HEK293T (cell line): ENCODE data around the gene NFIC.

Experiments
- CTCF ChIA-PET: fragments of 350-600 bp; formaldehyde crosslinking; extraction: SDS; loops from one replicate; lab custom pipeline; 2021; ENCODE audit warnings: antibody characterized with exemption, inconsistent platforms; lab: Yijun Ruan, JAX
- POLR2A ChIA-PET: fragments of 350-600 bp; formaldehyde crosslinking; extraction: SDS; loops from one replicate; lab custom pipeline; 2020; ENCODE audit warnings: antibody characterized with exemption, inconsistent platforms; lab: Yijun Ruan, JAX
- DNase-seq: peaks from one replicate; pipeline ENCODE4 v3.0.0; 2012; ENCODE audit warnings: mixed read lengths; ENCODE audit errors: extremely low spot score
- ARNT ChIP-seq: fragments of 450-650 bp; IDR thresholded peaks from 2 replicates; pipeline ENCODE4 v1.6.1; 2017; ENCODE audit warnings: mild to moderate bottlenecking
- BHLHE40 ChIP-seq: fragments of 450-650 bp; IDR thresholded peaks from 2 replicates; pipeline ENCODE4 v1.6.1; 2016; ENCODE audit warnings: mild to moderate bottlenecking, moderate library complexity, borderline replicate concordance
- CTBP1 ChIP-seq: fragments of 450-650 bp; IDR thresholded peaks from 2 replicates; pipeline ENCODE4 v1.6.1; 2016; ENCODE audit warnings: borderline replicate concordance
- ELF4 ChIP-seq: fragments of 450-650 bp; IDR thresholded peaks from 2 replicates; pipeline ENCODE4 v1.6.1; 2017; ENCODE audit warnings: antibody characterized with exemption
- FOXA1 ChIP-seq: fragments of 450-650 bp; IDR thresholded peaks from 2 replicates; pipeline ENCODE4 v1.6.1; 2016; ENCODE audit warnings: mild to moderate bottlenecking
- FOXK2 ChIP-seq: fragments of 450-650 bp; IDR thresholded peaks from 2 replicates; pipeline ENCODE4 v1.6.1; 2016; ENCODE audit warnings: mild to moderate bottlenecking
- FOXM1 ChIP-seq: fragments of 450-650 bp; IDR thresholded peaks from 2 replicates; pipeline ENCODE4 v1.6.1; 2017; ENCODE audit warnings: mild to moderate bottlenecking, borderline replicate concordance
- HDGF ChIP-seq: fragments of 450-650 bp; IDR thresholded peaks from 2 replicates; pipeline ENCODE4 v1.6.1; 2017; ENCODE audit warnings: antibody characterized with exemption, borderline replicate concordance
- L3MBTL2 ChIP-seq: fragments of 450-650 bp; conservative IDR thresholded peaks from 2 replicates; pipeline ENCODE4 v1.6.1; 2016; ENCODE audit warnings: mild to moderate bottlenecking
- LEF1 ChIP-seq: fragments of 450-650 bp; IDR thresholded peaks from 2 replicates; pipeline ENCODE4 v1.6.1; 2017; ENCODE audit warnings: mild to moderate bottlenecking, borderline replicate concordance
- NFRKB ChIP-seq: fragments of 450-650 bp; IDR thresholded peaks from 2 replicates; pipeline ENCODE4 v1.6.1; 2016; ENCODE audit warnings: mild to moderate bottlenecking, moderate library complexity
- SP1 ChIP-seq: fragments of 450-650 bp; IDR thresholded peaks from 2 replicates; pipeline ENCODE4 v1.6.1; 2017
- SUZ12 ChIP-seq: fragments of 450-650 bp; IDR thresholded peaks from 2 replicates; pipeline ENCODE4 v1.6.1; 2016; ENCODE audit warnings: mild to moderate bottlenecking
- TARDBP ChIP-seq: fragments of 450-650 bp; IDR thresholded peaks from 2 replicates; pipeline ENCODE4 v1.6.1; 2016
- ZNF384 ChIP-seq: fragments of 450-650 bp; IDR thresholded peaks from 2 replicates; pipeline ENCODE4 v1.6.1; 2016
- TF ChIP-seq, protein P1 (sequence below): fragments of 450-650 bp; IDR thresholded peaks from 2 replicates; pipeline ENCODE4 v1.6.1; 2016

The NFIC gene

DNA sequence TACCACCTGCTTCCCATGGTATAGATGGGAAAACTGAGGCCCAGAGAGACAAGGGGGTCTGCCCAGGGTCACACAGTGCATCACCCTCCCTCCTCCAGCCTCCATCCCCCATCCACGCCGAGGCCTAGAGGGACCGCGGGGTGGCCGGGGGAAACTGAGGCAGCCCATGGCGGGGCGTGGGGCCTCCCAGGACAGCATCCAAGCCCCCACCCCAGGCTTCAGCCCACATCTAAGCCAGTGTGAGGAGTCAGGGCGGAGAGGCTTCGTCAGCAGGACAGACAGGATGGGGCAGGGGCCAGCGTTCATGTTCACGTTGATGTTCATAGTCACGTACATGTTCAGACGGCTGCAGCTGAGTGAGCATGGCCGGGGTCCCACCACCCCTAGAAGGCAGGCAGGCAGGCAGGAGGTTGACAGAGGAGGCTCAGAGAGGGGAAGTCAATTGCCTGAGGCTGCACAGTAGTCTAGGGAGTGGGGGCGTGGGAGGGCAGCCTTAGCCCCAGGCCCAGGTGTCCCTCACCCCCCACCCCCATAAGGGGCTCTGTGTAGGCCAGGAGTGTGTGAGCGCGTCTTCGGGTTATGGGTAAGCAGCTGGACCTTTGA, 90.6 kb downstream of the NFIC start:
- POLR2A ChIA-PET, result no interaction called here
- no peak for TF ChIP-seq ZNF384
- no peak for TF ChIP-seq TARDBP
- TF ChIP-seq BHLHE40, result no peak
- TF ChIP-seq HDGF, result no peak
- no peak for TF ChIP-seq SP1
- TF ChIP-seq L3MBTL2, result no peak
- TF ChIP-seq SUZ12, result no peak
- no peak for TF ChIP-seq ARNT
- no peak for TF ChIP-seq CTBP1
- no peak for TF ChIP-seq FOXK2
- no peak for TF ChIP-seq FOXA1
- no peak for DNase-seq
- CTCF ChIA-PET, result no interaction called here

GRCh38 chr19:3457528-3458228, 91.3 kb downstream of the NFIC start:
- ChIA-PET CTCF (no interaction called here), POLR2A (no interaction called here)
- DNase-seq, result no peak
- no peak for TF ChIP-seq HDGF
- no peak for TF ChIP-seq ELF4
- TF ChIP-seq FOXK2, result no peak
- TF ChIP-seq ZNF384, result no peak
- TF ChIP-seq NFRKB, result no peak
- no peak for TF ChIP-seq CTBP1
- TF ChIP-seq ARNT, result no peak
- no peak for TF ChIP-seq L3MBTL2
- no peak for TF ChIP-seq SP1
- TF ChIP-seq FOXM1, result no peak
- TF ChIP-seq, protein P1, sequence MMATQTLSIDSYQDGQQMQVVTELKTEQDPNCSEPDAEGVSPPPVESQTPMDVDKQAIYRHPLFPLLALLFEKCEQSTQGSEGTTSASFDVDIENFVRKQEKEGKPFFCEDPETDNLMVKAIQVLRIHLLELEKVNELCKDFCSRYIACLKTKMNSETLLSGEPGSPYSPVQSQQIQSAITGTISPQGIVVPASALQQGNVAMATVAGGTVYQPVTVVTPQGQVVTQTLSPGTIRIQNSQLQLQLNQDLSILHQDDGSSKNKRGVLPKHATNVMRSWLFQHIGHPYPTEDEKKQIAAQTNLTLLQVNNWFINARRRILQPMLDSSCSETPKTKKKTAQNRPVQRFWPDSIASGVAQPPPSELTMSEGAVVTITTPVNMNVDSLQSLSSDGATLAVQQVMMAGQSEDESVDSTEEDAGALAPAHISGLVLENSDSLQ, result no peak
- no peak for TF ChIP-seq SUZ12

- ChIA-PET POLR2A (no interaction called here), CTCF (no interaction called here)
- peak; percentile 46 for DNase-seq
- TF ChIP-seq HDGF (no peak), TARDBP (no peak), NFRKB (no peak), L3MBTL2 (no peak), ELF4 (no peak), BHLHE40 (no peak), FOXA1 (no peak), SUZ12 (no peak), SP1 (no peak), ZNF384 (no peak), ARNT (no peak)
Observed at GRCh38 chr19:3458229-3459088, 92.1 kb downstream of the NFIC start.

DNA sequence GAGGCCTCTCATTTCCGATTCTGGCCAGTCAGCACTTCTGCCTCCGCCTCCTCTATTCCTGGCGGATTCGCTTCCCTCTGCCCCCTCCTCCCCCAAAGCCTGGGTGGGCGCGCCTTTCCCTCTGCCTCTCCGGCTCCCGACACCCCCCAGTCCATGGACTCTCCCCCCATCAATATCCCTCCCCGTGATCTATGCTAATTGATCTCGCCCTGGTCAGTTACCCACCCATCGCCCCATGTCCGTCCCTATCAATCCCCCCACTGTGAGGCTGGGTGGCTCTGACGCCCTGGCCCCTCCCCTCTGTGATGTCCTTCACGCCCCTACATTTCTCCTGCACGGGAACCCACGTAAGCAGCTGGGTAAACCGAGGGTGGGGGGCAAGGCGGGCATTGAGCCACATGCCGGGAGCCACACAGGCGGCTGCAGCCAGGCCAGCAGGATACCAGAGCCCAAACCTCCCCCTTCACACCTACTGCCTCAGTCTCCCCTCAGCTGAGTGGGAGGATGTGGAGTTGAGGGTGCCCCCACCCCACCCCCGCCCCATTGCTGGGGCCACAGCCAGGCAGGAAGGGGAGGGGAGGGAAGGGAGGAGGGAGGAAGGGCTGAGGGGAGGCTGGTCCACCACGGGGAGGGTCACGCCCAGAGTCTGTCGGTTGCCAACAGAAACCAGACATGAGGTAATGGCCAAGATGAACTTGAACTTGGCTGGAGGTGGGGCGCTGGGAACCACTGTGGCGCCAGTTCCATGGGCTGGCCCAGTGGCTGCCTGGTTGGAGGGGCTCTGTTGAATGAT, 92.9 kb downstream of the NFIC start:
- ChIA-PET POLR2A (no interaction called here), CTCF (no interaction called here)
- no peak for DNase-seq
- TF ChIP-seq, protein P1, result no peak
- TF ChIP-seq LEF1 (no peak), BHLHE40 (no peak), CTBP1 (no peak), SP1 (no peak), SUZ12 (no peak), FOXA1 (no peak), ARNT (no peak), ZNF384 (no peak), TARDBP (no peak), NFRKB (no peak), FOXM1 (no peak), ELF4 (no peak), HDGF (no peak), FOXK2 (no peak), L3MBTL2 (no peak)

DNA sequence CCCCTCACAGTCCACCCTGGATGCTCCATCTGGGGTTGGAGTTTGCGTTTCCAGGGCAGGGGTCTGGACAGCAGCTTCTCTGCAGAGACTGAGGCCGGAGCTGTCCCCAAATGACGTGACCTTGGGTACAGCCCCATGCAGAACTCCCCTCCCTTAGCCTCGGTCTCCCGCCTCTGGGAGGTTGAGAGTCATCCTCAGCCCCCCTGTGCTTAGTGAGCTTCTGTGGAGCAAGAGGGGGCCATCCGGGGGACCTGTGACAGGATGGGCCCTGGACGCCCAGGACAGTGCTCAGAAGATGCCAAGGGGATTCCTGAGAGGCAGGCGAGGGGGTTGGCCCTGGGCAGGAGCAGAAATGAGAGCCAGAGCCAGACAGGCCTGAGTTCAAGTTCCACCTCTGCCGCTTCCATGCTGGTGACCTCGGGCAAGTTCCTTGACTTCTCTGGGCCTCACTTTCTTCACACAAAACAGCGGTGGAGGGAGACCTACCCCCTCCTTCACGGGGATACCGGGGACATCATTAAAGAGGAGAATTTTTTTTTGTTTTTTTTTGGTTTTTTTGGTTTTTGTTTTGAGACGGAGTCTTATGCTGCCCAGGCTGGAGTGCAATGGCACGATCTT, 93.7 kb downstream of the NFIC start:
- no peak for TF ChIP-seq TARDBP
- TF ChIP-seq SP1, result no peak
- no peak for TF ChIP-seq BHLHE40
- no peak for TF ChIP-seq ZNF384
- no peak for TF ChIP-seq FOXM1
- TF ChIP-seq SUZ12, result no peak
- no peak for TF ChIP-seq CTBP1
- TF ChIP-seq L3MBTL2, result no peak
- TF ChIP-seq NFRKB, result no peak
- TF ChIP-seq HDGF, result no peak
- TF ChIP-seq ELF4, result no peak
- POLR2A ChIA-PET, result no interaction called here
- no peak for DNase-seq
- CTCF ChIA-PET, result no interaction called here
